ENCODE data around the gene RPS6KA3.
"Not testable (repeated sequence)": the region's sequence is repeated elsewhere in the genome, so short reads cannot be mapped to it uniquely, and the experiment has no call there.

The RPS6KA3 gene

DNA sequence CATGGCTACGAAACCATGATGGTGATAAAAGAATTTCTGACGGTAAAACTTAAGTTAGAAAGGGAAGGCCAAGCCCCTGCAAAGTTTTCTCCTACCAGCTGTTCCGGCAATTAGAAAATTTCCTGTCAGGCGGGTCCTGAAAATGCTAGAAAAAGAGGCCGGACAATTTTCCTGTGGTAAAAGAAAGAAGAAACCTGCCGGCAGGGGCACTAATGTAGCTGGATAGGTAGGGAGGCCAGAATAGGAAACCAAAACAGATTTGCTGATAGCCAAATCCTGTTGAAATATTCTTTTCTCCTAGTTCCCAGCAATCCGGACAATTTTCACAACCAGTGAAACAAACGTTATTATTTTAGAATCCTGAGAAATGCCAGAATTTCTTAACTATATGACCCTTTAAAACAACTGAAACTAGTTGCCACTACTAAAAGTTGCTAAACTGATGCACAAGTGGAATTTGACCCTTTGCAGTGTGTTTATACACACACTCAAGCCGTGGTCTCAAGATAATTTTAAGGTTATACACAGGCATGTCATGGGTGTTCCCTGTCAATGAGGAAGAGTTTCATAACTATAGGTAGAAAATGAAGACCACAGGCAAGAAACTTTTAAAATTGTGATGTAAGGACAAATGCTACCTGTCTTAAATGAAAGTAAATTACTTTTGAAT is 47.7 kb downstream of the RPS6KA3 start:
- no peak for DNase-seq (ENCODE audit: low read depth)

- DNase-seq (ENCODE audit: low read depth) = no peak
Observed at GRCh38 chrX:20217906-20218305, 48.8 kb downstream of the RPS6KA3 start.

GRCh38 chrX:20217271-20217670 is 49.4 kb downstream of the RPS6KA3 start:
- no peak for DNase-seq (ENCODE audit: low read depth)

DNA sequence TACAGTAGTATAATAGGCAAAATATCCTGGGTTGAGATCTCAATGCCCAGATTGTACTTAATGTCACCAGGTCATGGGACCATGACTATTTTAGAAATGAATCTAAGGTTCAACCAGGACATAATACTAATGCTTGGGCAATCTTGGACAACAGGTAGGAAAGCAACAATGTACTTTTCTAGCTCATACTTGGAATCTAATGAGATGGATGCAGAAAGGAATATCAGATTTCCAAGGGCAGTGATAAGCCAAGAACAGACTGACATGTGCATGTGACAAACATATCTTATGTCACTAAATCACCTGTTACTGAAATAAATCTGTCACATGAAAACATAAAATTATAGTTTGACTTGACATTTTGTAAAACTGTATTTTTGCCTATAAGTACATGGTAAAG is 51.1 kb downstream of the RPS6KA3 start:
- no peak for DNase-seq (ENCODE audit: low read depth)

- no peak for DNase-seq (ENCODE audit: low read depth)
Observed at GRCh38 chrX:20212486-20213089, 54.1 kb downstream of the RPS6KA3 start.

DNA sequence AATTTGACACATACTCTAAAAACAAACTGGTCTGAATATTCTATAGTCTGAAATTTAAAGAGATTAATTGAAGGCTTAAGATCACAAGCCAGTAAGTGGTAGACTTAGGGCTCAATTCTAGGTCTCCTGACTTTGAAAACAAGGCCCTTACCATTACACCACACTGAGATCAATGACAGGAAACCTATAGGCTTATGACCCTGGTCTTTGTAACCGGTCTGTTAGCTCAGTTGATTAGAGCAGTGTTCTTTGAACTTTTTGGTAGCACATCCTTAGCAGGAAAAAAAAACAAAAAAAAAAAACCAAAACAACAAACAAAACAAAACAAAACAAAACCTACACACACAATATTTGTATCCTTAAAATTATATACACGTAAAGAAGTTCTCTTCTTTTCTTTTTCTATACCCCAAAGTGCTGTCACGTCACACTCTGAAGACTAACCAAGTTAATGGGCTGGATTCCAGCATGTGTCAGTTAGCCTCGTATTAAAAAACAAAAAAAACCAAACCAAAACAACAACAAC is 55.4 kb downstream of the RPS6KA3 start:
- DNase-seq (ENCODE audit: low read depth) = no peak

DNA sequence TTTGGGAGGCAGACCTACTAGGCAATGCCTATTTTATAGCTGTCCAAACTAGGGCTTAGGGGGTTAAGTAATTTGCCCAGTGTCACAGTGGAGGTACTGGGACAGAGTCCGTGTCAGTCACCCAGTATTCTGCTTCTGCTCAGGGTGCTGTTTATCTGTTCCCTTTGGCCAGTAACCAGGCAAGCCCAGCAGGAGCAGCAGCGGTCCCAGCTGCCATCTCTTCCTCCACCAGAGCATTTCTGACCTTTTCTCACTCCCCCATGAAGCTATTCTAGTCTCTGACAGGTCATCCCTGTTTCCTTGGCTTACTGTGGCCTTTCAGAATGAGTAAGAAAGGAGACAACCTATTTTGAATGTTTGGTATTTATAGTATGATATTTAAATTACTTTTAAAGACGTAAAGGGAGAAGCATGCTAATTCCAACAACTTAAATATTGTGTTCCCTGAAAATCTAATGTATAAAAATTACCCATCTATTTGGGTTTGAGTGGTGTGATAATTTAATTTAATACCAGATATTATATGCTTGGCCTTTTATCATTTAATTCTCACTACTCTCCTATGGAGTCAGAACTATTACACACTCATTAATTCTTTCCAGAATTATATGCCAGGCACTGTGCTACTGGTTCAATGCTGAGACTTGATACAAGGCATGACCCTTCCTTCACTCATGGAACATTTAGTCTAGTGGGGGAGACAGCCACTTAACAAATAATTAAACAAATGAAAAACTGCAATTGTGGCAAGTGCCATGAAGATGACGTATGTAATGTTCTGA is 60.6 kb downstream of the RPS6KA3 start:
- DNase-seq (ENCODE audit: low read depth) = no peak

- DNase-seq (ENCODE audit: low read depth) = no peak
Observed at GRCh38 chrX:20204351-20204750, 62.4 kb downstream of the RPS6KA3 start.

- no peak for DNase-seq (ENCODE audit: low read depth)
Observed at GRCh38 chrX:20197641-20198210, 69.0 kb downstream of the RPS6KA3 start.

DNA sequence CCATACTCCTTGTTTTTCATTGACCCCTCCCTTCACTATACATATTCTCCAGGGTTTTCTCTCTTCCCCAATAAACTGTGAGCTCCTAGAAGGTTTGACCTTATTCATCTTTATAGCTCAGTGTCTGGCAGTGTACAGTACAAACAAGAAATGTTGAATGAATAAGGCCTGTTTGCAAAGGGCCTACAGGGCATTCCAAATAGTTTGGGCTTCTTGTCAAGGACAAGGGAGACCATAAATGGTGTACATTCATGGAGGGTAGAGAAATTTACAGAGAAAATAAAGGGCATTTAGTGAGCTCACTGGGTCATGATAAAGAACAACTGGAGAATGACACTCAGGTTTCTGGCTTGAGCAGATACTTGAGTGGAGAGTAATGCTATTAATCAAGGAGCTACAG is 77.5 kb downstream of the RPS6KA3 start:
- no peak for DNase-seq (ENCODE audit: low read depth)

DNA sequence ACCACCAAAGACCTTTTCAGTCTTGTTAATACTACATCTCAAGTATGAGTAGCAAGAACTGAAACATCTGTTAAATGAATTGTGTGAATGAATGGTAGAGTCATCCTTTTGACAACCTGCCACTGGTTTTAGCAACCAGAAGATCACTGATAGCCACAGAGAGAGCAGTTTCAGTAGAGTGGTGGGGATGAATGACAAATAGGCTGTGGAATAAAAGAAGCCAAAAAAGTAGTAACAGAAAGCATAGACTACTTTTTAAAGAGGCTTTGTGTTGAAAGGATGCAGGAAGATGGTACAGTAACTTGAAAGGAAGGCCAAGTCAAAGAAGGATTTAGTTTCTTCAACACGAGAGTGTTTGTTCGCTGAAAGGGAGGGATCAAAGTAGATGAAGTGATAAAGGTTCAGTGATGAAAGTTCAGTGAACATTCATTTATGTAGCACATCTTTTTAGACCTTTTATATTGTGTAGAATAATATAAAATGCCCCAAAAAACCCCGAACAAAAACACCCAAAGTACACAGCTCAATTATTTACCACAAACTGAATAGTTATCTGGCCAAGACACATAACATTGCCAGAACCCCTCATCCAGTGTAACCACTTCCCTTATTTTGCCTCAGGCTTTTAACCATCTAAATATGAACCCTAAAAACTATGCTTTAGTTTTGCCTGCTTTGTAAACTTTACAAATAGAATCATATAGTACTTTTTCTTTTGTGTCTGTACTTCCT is 84.9 kb downstream of the RPS6KA3 start:
- no peak for DNase-seq (ENCODE audit: low read depth)

DNA sequence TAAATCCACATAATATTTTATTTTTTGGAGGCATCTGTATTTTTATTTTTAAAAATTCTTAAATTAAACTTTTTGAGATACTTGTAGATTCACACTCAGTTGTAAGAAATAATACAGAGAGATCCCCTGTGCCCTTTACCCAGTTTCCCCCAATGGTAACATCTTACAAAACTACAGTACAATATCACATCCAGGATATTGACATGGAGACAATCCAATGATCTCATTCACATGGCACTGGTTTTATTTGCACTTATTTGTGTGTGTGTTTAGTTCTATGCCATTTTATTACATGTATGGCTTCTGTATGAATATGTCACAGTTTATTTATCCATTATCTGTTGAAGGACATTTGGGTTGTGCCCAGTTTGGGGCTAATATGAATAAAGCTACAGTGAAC is 89.6 kb downstream of the RPS6KA3 start:
- DNase-seq (ENCODE audit: low read depth) = no peak

DNA sequence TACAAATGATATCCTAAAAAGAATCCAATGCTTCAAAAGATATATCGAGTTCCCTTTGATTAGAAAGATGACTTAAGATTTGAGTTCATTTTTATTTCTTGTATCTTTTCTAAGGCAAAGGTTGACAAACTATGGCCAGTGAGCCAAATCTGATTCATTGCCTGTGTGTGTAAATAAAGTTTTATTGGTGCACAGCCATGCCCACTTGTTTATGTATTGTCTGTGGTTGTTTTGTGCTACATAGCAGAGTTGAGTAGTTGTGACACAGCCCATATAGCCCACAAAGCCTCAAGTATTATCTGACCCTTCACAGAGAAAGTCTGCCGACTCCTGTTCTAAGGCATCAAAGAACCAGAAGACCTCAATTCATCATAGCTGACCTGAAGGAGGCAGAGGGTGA is 92.9 kb downstream of the RPS6KA3 start:
- no peak for DNase-seq (ENCODE audit: low read depth)

DNA sequence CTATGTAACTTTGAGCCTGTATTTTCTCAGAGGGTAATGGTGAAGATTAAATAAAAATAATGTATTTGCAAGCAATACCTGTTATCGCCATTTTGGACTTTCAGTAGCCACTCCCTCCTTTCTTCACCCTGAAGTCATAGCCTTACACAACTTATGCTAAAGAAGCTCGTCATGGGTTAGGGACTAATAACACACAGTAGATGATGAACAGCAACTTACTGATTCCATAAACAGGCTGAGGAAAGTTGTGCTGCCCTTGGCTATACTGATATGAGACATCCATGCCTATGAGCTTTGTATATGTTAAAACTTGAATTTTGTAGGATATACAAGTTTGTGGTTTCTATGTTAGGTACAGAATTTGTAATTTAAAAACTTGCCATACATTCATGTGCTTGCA is 93.4 kb downstream of the RPS6KA3 start:
- DNase-seq (ENCODE audit: low read depth) = no peak

- DNase-seq (ENCODE audit: low read depth) = no peak
Observed at GRCh38 chrX:20171887-20172286, 94.8 kb downstream of the RPS6KA3 start.

DNA sequence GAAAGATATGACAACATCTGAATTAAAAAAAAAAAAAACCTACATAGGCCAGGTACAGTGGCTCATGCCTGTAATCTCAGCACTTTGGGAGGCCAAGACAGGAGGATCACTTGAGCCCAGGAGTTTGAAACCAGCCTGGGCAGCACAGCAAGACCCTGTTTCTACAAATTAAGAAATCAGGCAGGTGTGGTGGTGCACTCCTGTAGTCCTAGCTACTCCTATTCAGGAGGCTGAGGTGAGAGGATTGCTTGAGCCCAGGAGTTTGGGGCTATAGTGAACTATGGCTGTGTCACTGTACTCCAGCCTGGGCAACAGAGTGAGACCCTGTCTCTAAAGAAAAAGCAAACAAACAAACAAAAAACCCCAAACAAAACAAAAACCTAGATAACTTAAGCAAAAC is 104.2 kb downstream of the RPS6KA3 start:
- DNase-seq (ENCODE audit: low read depth) = not testable (repeated sequence)

- no peak for DNase-seq (ENCODE audit: low read depth)
Observed at GRCh38 chrX:20159797-20160385, 106.8 kb downstream of the RPS6KA3 start.

GRCh38 chrX:20151689-20152088 is 115.0 kb downstream of the RPS6KA3 start:
- no peak for DNase-seq (ENCODE audit: low read depth)

GRCh38 chrX:20149326-20149725 is 117.4 kb downstream of the RPS6KA3 start:
- no peak for DNase-seq (ENCODE audit: low read depth)

- DNase-seq (ENCODE audit: low read depth) = no peak
Observed at GRCh38 chrX:20147561-20147960, 119.1 kb downstream of the RPS6KA3 start.

DNA sequence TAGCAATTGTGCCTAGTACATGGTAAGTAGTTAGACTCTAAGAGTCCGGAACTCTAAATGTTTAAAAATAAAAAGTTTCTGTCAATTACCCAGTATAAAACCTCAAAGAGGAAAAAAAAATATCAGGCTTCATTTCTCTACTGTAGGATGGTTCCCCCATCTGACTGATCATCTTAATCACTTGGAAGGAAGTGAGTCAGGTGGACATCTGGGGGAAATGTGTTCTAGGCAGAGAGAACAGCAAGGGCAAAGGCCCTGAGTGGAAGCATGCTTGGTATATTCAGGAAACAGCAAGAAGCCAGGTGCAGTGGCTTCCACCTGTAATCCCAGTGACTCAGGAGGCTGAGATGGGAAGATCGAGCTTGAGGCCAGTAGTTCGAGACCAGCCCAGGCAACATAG is 122.2 kb downstream of the RPS6KA3 start:
- no peak for DNase-seq (ENCODE audit: low read depth)

GRCh38 chrX:20143561-20143960 is 123.1 kb downstream of the RPS6KA3 start:
- no peak for DNase-seq (ENCODE audit: low read depth)

Measured in activated T-cell treated with anti-CD3 and anti-CD28 coated beads for 48 hours (primary cell).